Measurements from ENCODE around the gene IL1RL2.

Gene IL1RL2

GRCh38 chr2:102267774-102268173 lies 81.0 kb downstream of the IL1RL2 start:
- DNase-seq (ENCODE audit: low read depth): no peak

GRCh38 chr2:102268510-102269199 lies 81.8 kb downstream of the IL1RL2 start:
- peak; percentile 45 for DNase-seq (ENCODE audit: low read depth)

DNA sequence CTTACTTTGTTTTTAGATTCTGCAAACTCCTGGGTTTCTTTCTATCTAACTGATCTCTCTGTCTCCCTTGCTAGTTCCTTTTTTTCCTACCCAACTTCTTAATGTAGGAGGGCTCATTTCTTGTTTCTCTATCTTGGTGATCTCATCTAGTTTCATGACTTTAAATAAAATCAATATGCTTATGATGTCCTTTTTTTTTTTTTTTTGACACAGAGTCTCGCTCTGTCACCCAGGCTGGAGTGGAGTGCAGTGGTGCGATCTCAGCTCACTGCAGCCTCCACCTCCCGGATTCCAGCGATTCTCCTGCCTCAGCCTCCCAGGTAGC lies 82.3 kb downstream of the IL1RL2 start:
- no peak for DNase-seq (ENCODE audit: low read depth)

DNA sequence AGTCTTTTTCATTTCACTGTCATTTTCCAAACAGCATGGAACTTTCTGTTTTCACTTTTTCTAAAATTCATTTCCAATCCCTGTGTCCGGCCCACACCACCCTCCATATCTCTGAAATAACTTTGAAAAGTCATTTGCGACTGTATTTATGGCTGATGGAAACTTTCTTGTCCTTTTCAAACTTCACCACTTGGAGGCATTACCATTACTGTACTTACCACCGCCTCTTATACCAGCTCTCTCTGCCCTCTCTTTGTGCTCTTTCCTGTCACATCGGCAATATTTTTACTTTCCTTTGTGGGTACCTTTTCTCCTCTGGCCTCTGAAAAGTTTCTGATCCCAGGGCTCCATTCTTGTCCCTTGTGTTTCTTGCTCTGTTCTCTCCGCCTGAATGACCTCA lies 85.0 kb downstream of the IL1RL2 start:
- DNase-seq (ENCODE audit: low read depth): no peak

DNA sequence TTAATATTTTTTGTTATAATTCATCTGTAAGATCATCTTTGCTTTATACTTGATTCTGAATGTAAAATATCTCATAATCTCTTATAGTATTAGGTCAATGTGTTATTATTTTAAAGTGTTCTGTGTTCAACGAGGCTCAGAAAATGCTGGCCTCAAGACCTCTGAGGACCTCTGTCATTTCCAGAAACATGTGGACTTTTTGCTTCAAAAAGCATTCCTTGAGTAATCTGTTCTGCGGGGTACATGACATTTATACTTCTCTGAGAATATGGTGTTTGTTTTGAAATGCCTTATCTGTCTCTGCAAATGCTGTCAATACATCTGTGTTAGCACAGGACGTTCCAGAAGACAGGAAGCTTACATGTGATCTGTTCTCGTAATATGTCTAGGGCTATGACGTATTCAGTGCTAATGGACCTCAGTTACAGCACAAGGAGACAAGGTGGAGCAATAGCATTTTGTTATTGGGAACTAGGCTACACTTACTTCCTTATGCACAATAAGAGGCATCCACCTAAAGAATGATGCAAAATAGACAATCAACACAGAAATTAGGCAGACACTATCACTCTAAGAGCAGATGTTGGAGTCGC lies 86.9 kb downstream of the IL1RL2 start:
- DNase-seq (ENCODE audit: low read depth): no peak

GRCh38 chr2:102276549-102277201 lies 89.9 kb downstream of the IL1RL2 start:
- DNase-seq (ENCODE audit: low read depth): no peak

DNA sequence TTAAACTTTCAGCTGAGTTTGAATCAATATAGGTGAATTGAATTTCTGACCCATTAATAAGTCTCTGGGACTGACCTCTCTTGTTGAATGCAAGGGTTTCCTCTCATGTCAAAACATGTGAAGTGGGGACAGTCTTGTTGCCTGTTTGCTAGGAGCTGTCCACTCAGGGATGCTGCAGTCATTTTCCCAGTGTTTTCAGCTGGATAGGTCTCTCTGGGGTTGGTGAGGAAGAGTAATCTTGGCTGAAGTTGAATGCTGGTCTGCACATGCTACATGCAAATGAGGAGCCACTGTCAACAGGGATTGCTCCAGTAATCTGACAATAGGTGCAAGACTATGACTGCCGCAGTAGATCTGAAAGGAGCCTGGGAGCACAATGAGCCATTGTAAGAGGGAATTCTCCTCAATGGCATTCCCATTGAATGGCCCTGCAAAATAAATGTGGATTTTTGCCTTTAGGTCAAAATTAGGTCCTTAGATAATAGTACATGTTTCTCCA lies 90.4 kb downstream of the IL1RL2 start:
- no peak for DNase-seq (ENCODE audit: low read depth)

DNA sequence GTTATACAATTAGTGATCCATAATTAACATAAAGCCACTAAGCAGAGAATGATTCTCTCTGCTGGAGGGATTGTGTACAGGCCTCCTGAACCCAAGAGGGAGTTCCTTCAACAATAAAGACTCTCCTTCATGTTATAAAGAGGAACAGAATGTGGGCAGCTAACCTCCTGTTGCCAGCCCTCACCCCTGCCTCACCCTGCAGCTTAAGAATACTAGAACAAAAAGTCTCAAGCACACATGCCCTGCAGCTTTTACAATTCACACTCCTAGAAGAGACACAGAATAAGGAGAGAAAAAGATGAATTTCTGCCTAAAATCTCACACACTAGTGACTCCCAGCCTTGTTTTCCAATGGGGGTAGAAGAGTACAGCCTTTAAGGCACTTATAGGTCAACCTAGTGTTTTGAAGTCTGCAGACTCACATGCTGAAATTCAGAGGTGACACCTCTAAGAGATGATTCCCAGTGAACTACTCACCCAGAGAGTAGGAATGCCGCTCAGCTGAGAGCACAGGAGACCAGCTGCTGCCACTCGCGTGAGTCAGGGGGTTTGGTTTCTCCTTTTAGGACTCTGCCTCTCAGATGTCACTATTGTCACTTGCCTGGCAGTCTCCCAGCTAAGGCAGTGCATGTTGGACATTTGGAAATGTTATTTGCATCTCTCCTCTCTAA lies 92.0 kb downstream of the IL1RL2 start:
- no peak for DNase-seq (ENCODE audit: low read depth)

GRCh38 chr2:102279391-102279735 lies 92.5 kb downstream of the IL1RL2 start:
- no peak for DNase-seq (ENCODE audit: low read depth)

GRCh38 chr2:102282678-102283091 lies 95.9 kb downstream of the IL1RL2 start:
- no peak for DNase-seq (ENCODE audit: low read depth)

DNA sequence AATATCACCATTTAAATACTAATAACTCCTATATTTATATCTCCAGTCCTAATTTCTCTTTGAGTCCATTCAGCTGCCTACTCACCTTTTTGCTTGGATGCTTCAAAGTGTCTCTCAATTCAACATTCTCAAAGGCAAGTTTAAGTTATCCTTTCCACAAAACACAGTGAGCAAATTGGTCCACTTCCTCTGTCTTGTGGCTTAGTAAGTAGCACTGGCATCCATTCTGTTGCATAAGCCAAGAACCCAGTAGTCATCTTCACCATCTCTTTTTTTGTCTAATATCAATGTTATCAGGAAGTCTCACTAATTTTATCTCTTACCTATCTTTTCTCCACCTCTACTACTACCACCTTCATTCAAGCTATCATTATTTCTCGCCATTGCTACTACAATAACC lies 97.2 kb downstream of the IL1RL2 start:
- no peak for DNase-seq (ENCODE audit: low read depth)

DNA sequence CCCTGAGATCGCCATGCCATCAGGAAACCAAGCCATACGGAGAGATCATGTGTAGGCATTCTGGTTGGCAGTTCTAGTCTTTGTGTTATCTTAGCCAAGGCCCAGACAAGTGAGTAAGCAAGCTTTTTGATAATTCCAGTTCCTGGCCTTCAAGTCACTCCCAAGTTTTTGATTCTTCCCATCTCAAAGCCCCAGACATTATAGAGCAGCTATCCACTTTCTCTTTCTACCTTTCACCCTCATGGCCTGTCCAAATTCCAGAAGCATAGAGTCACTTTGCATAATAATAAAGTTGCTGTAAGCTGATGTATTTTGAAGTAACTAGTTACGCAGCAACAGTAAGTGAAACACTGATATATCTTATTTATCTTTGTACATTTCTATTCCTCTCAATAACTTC lies 97.8 kb downstream of the IL1RL2 start:
- no peak for DNase-seq (ENCODE audit: low read depth)

DNA sequence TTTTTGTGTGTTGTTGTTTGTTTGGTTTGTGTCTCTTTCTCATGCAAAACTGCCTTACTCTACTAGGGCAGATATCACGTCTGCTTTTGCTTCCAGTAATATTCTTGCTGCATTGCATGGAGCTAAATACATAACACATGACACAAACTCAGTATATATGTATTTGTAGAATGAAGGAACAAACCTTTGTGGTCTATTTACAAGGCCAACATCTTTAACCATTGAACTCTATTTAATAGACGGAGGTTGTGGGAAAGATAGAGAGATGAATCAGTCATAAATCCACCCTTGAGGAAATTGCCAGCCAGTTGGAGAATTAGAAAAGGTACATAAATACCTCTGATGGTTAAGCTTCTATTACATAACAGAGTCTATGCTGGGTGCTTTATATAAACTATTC lies 98.5 kb downstream of the IL1RL2 start:
- no peak for DNase-seq (ENCODE audit: low read depth)

DNA sequence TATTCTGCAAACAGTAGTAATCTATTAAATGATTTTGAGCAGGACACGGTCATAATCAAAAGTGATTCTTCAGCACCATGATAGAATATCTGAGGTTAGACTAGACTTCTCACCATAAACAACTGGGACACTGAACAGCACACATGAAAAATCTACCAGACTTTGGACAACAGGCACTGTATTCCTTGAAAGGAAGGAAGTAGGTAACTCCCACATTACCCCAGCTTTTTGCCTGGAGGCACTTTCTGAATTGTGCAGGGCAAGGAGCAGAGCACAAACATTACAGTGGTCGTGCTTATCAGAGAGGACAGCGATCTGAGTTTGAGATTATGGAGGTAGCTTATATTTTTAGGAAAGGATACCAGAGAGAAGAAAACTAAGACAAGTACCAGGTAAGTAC lies 99.2 kb downstream of the IL1RL2 start:
- no peak for DNase-seq (ENCODE audit: low read depth)

DNA sequence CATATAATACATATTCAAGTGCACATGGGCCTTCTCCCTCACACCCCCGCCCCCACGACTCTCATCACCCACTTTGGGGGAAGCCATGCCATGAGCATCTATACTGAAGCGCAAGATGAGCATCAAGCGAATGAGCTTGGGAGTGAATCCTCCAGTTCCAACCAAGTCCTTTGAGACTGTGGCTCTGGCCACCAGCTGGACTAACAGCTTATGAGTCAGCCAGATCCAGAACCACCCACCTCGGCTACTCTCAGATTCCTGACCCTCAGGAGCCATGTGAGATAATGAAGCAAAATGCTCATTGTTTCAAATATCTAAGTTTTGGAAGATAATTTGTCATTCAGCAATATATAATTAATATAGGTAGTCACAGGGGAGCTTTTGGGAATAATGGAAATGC lies 102.3 kb downstream of the IL1RL2 start:
- no peak for DNase-seq (ENCODE audit: low read depth)

All from stromal cell of bone marrow (primary cell).